Mammary epithelial cell (primary cell): ENCODE data around the gene CLEC16A.

Experiments used
- CTCF ChIP-seq, 2 donors: IDR thresholded peaks in 1 of 2; conservative IDR thresholded peaks in 1 of 2; 2 replicates each; pipeline ENCODE4 v1.5.1; 2011 to 2012; ENCODE audit warnings: inconsistent platforms in 2 of 2, low read length in 2 of 2, mild to moderate bottlenecking in 2 of 2, control low read depth in 1 of 2, low read depth in 1 of 2; ENCODE audit not compliant: insufficient read depth in 1 of 2; ENCODE audit errors: extremely low read depth in 1 of 2
- EZH2 ChIP-seq: IDR thresholded peaks from 2 replicates; pipeline ENCODE4 v1.6.1; 2012; ENCODE audit warnings: low read length, inconsistent platforms, borderline replicate concordance

GRCh38 chr16:10983159-10983558 is 38.8 kb downstream of the CLEC16A start:
- TF ChIP-seq EZH2 (no peak), CTCF (conservative IDR thresholded peaks at IDR 0.05 in 1 of 2, IDR thresholded peaks at IDR 0.05 in 1 of 2; ENCODE audit: extremely low read depth in 1 of 2, insufficient read depth in 1 of 2, low read depth in 1 of 2, low read length in 2 of 2) (peak in 1 of 2 donors; percentile 31)
